Kidney capillary endothelial cell (primary cell): Measurements from ENCODE around the gene ZNF84.

Source experiments
- DNase-seq: peaks from one replicate; pipeline ENCODE4 v3.0.0-alpha.2; 2018; ENCODE audit warnings: low spot score

ZNF84 gene

GRCh38 chr12:133037207-133038005, at the start of gene ZNF84:
Gene ZNF84 (plus strand): TSS chr12:133037509. CDS start chr12:133041468, 3,959 bp downstream.
- DNase-seq, result peak; percentile 95

GRCh38 chr12:132998741-132999140, 38.6 kb upstream of the ZNF84 start:
- no peak for DNase-seq

- DNase-seq, result no peak
Observed at GRCh38 chr12:133010657-133011297, 26.5 kb upstream of the ZNF84 start.

- DNase-seq, result no peak
Observed at GRCh38 chr12:133023566-133023965, 13.7 kb upstream of the ZNF84 start.

- DNase-seq, result no peak
Observed at GRCh38 chr12:133026996-133027395, 10.3 kb upstream of the ZNF84 start.

- DNase-seq, result no peak
Observed at GRCh38 chr12:133038118-133038709, 905 bp downstream of the ZNF84 start.

GRCh38 chr12:133046698-133047097, 9.4 kb downstream of the ZNF84 start:
- DNase-seq, result no peak

- no peak for DNase-seq
Observed at GRCh38 chr12:133057446-133057845, 20.1 kb downstream of the ZNF84 start.

GRCh38 chr12:133058203-133059113, 21.1 kb downstream of the ZNF84 start:
- DNase-seq, result no peak

- no peak for DNase-seq
Observed at GRCh38 chr12:133061954-133062353, 24.6 kb downstream of the ZNF84 start.

- DNase-seq, result no peak
Observed at GRCh38 chr12:133063556-133063955, 26.2 kb downstream of the ZNF84 start.

GRCh38 chr12:133073836-133074235, 36.5 kb downstream of the ZNF84 start:
- no peak for DNase-seq

GRCh38 chr12:133080026-133080367, 42.7 kb downstream of the ZNF84 start:
- peak; percentile 97 for DNase-seq

- DNase-seq, result peak; percentile 92
Observed at GRCh38 chr12:133080368-133081158, 43.3 kb downstream of the ZNF84 start, which contains the start of gene ZNF140. Gene ZNF140 (plus strand): TSS chr12:133080923. CDS start chr12:133081321, 398 bp downstream.

- no peak for DNase-seq
Observed at GRCh38 chr12:133081159-133081780, 44.0 kb downstream of the ZNF84 start.

GRCh38 chr12:133083345-133083744, 46.0 kb downstream of the ZNF84 start:
- DNase-seq, result no peak

GRCh38 chr12:133105620-133106019, 68.3 kb downstream of the ZNF84 start:
- no peak for DNase-seq

- no peak for DNase-seq
Observed at GRCh38 chr12:133106253-133106652, 68.9 kb downstream of the ZNF84 start.

- no peak for DNase-seq
Observed at GRCh38 chr12:133107121-133107520, 69.8 kb downstream of the ZNF84 start.

- DNase-seq, result no peak
Observed at GRCh38 chr12:133108150-133108549, 70.8 kb downstream of the ZNF84 start.
